ENCODE measurements around the gene AGRN.

GRCh38 chr1:1086911-1087341 is 67.0 kb downstream of the AGRN start:
- TF ChIP-seq POLR2A (IDR thresholded peaks at IDR 0.05; ENCODE audit: extremely low read depth, insufficient read length) (no peak), CTCF (IDR thresholded peaks at IDR 0.05; ENCODE audit: low read depth, low read length) (no peak), MAX (IDR thresholded peaks at IDR 0.05; ENCODE audit: low read depth, low read length) (no peak), MYC (IDR thresholded peaks at IDR 0.05; ENCODE audit: low read depth, low read length) (no peak)
